CD4-positive, alpha-beta T cell (primary cell): ENCODE results near the gene C3orf52. TPM values are rescaled to one million over a fixed set of nuclear protein-coding genes. Genes with fewer than 3 reads are reported as not detected.

ENCODE experiments used
- ATAC-seq: fragments of 200-7000 bp; cut with Tn5 transposase; one replicate; pipeline ENCODE4 v1.10.0; 2022; ENCODE audit warnings: mild to moderate bottlenecking; ENCODE audit not compliant: poor library complexity
- CTCF ChIA-PET: fragments of 350-600 bp; sonication (Branson Sonifier 250); formaldehyde crosslinking; loops from one replicate; lab custom pipeline; 2021; ENCODE audit warnings: antibody characterized with exemption, inconsistent platforms; lab: Charles Lee
- POLR2A ChIA-PET: fragments of 350-600 bp; sonication (Branson Sonifier 250); formaldehyde crosslinking; loops from one replicate; lab custom pipeline; 2021; ENCODE audit warnings: antibody characterized with exemption, inconsistent platforms; lab: Charles Lee
- DNase-seq, 14 experiments: peaks; one replicate each; pipeline ENCODE4 v3.0.0-alpha.2; 2013 to 2020; ENCODE audit warnings: mixed read lengths in 2 of 14
- H3K27ac ChIP-seq, 2 donors: one replicate each; pipeline versions ENCODE4 v1.5.1 to v1.7.0; 2013; ENCODE audit warnings: low read length in 2 of 2, low read depth in 1 of 2, mild to moderate bottlenecking in 1 of 2
- H3K27me3 ChIP-seq, 2 experiments: 1 replicate in 1 of 2; 2 replicates in 1 of 2; pipeline versions ENCODE4 v1.6.1 to v1.7.0; 2013; ENCODE audit warnings: low read length in 2 of 2, control low read depth in 1 of 2, mild to moderate bottlenecking in 1 of 2, moderate library complexity in 1 of 2; ENCODE audit not compliant: insufficient read depth in 2 of 2, control insufficient read depth in 1 of 2
- H3K36me3 ChIP-seq: one replicate; pipeline ENCODE4 v1.6.1; 2013; ENCODE audit warnings: low read length, control low read depth; ENCODE audit not compliant: insufficient read depth
- H3K4me1 ChIP-seq: one replicate; pipeline ENCODE4 v1.6.1; 2013; ENCODE audit warnings: low read length, control low read depth; ENCODE audit not compliant: insufficient read depth
- H3K4me3 ChIP-seq: one replicate; pipeline ENCODE4 v1.5.1; 2013; ENCODE audit warnings: mild to moderate bottlenecking, low read length, moderate library complexity
- H3K9me3 ChIP-seq, 2 experiments: 1 replicate in 1 of 2; 2 replicates in 1 of 2; pipeline versions ENCODE4 v1.6.1 to v1.7.0; 2013; ENCODE audit warnings: low read length in 2 of 2, mild to moderate bottlenecking in 2 of 2, control low read depth in 1 of 2, moderate library complexity in 1 of 2; ENCODE audit not compliant: control insufficient read depth in 1 of 2, insufficient read depth in 1 of 2
- H3K27ac Mint-ChIP-seq: one replicate; pipeline ENCODE4 v1.8.0; 2020; ENCODE audit warnings: mixed read lengths
- H3K27me3 Mint-ChIP-seq: one replicate; pipeline ENCODE4 v1.8.0; 2021; ENCODE audit warnings: mixed read lengths
- H3K36me3 Mint-ChIP-seq: one replicate; pipeline ENCODE4 v1.8.0; 2021; ENCODE audit warnings: low read depth, mixed read lengths
- H3K4me1 Mint-ChIP-seq: one replicate; pipeline ENCODE4 v1.8.0; 2021; ENCODE audit warnings: low read depth, mixed read lengths
- H3K4me3 Mint-ChIP-seq: one replicate; pipeline ENCODE4 v1.8.0; 2020; ENCODE audit warnings: mild to moderate bottlenecking, mixed read lengths
- H3K9me3 Mint-ChIP-seq: one replicate; pipeline ENCODE4 v1.8.0; 2020; ENCODE audit warnings: mixed read lengths
- intact Hi-C, 2 experiments: fragments of 100-400 bp; cut with DNase I in 1 of 2; cut with micrococcal nuclease in 1 of 2; formaldehyde crosslinking; loops; one replicate each; pipeline versions ENCODE4 v1.15.1 to v1.9.0; 2023 to 2025; cut with DNase I, micrococcal nuclease
- total RNA-seq, 174 experiments: library from RNA in 2 of 174; stranded (reverse) in 2 of 174; gene quantifications; one replicate each; pipeline ENCODE4 v1.2.3 and lab custom pipeline; 2021 to 2026
- TF ChIP-seq, protein P1 (sequence below): fragments of 200-600 bp; IDR thresholded peaks from one replicate; pipeline ENCODE4 v1.8.0; 2022; ENCODE audit warnings: antibody characterized with exemption, mild to moderate bottlenecking

C3orf52 gene
- total RNA-seq, 2 experiments from 2014 or later, result 1.6 to 2.7 TPM

DNA sequence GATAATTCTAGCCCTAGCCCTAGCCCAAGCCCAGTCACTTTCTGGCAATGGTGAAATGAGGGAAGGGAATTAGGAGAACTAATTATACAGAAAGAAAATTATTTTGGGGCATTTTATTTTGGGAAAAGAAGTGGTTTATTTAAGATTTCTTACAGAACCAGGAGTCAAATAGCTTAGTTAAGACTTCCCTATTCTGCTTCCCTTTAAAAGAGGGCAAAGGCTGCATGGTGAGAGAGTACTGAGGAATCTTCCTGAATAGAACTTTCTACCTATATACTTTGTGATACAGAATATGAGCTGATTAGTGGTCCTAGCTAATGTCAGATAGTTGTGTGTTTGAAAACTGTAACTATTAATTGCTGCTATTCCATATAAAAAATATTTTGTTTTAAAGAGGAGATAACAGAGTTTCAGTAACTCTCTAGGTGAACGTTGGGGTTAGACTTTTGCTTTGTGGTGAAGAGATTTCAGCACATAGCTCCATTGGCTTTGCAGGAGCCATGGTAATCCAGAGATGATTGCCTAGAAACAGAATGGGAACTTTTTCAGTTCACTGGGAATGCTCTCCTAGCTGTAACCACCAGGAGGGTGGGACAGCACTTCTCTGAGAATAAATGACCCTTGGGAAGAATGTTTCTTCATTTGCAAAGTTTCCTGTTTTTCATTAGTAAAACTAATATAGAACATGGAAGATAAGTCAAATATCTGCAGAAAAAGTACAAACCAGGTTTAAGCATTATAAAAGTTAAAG is 52.2 kb downstream of the C3orf52 start:
- Mint-ChIP-seq H3K4me1 (peaks cover 49% of the 10 kb centered on the region), H3K36me3 (no peaks in the 10 kb centered on the region), H3K9me3 (no peaks in the 10 kb centered on the region), H3K4me3 (no peak overlapping the region), H3K27ac (no peak overlapping the region), H3K27me3 (no peaks in the 10 kb centered on the region)
- intact Hi-C loops, result loop anchor here in 1 of 2 experiments (10.0 kb wide), 1 partner anchor 166 kb away; no protein-coding TSS in a partner anchor
- no peak overlapping the region for H3K27ac ChIP-seq
- no peaks in the 10 kb centered on the region for H3K27me3 ChIP-seq
- peaks cover 25% of the 10 kb centered on the region for H3K4me1 ChIP-seq
- ChIA-PET CTCF (interaction anchor here (1.6 to 2.0 kb wide), 2 partner anchors 27 to 381 kb away, joined by 6 to 9 read pairs; no protein-coding TSS in a partner anchor), POLR2A (interaction anchor here (1.3 to 1.4 kb wide), 3 partner anchors 9 to 155 kb away, joined by 3 to 4 read pairs (median 4); partner anchors contain the start of gene SLC9C1)
- H3K9me3 ChIP-seq, result no peaks in the 10 kb centered on the region
- no peak for ATAC-seq
- H3K4me3 ChIP-seq, result no peak overlapping the region
- H3K36me3 ChIP-seq, result no peaks in the 10 kb centered on the region
- DNase-seq, result no peak
- TF ChIP-seq, protein P1, sequence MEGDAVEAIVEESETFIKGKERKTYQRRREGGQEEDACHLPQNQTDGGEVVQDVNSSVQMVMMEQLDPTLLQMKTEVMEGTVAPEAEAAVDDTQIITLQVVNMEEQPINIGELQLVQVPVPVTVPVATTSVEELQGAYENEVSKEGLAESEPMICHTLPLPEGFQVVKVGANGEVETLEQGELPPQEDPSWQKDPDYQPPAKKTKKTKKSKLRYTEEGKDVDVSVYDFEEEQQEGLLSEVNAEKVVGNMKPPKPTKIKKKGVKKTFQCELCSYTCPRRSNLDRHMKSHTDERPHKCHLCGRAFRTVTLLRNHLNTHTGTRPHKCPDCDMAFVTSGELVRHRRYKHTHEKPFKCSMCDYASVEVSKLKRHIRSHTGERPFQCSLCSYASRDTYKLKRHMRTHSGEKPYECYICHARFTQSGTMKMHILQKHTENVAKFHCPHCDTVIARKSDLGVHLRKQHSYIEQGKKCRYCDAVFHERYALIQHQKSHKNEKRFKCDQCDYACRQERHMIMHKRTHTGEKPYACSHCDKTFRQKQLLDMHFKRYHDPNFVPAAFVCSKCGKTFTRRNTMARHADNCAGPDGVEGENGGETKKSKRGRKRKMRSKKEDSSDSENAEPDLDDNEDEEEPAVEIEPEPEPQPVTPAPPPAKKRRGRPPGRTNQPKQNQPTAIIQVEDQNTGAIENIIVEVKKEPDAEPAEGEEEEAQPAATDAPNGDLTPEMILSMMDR, result no peak

DNA sequence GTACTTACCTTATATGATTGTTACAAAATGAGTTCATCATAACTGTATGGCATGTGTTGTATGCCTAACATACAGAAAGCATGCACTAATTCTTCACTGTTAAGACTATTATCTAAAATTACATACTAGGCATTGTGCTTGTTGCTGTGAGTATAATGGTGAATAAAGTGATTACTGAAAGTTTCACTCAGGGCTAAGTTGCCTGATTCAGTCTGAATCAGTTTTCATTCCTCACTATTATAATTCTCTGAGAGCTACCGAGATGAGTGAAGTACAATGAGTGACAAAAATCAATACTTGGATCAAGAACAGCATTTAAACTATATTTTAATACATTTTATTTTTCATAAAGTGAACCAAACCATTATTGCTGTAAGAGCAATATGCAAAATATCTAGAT is 54.4 kb downstream of the C3orf52 start:
- DNase-seq (no peak), ATAC-seq (no peak)
- Histone ChIP-seq H3K4me1 (peaks cover 5% of the 10 kb centered on the region), H3K27ac (no peak overlapping the region), H3K27me3 (no peaks in the 10 kb centered on the region), H3K9me3 (peaks cover 0 to 5% of the 10 kb centered on the region in 2 experiments), H3K4me3 (no peak overlapping the region), H3K36me3 (no peaks in the 10 kb centered on the region)
- H3K9me3 Mint-ChIP-seq, result peaks cover 3% of the 10 kb centered on the region
- H3K27me3 Mint-ChIP-seq, result no peaks in the 10 kb centered on the region
- ChIA-PET CTCF (no interaction called here), POLR2A (no interaction called here)
- intact Hi-C loops, result no loop called here
- TF ChIP-seq, protein P1, result no peak
- no peak overlapping the region for H3K27ac Mint-ChIP-seq
- no peaks in the 10 kb centered on the region for H3K36me3 Mint-ChIP-seq
- H3K4me1 Mint-ChIP-seq, result peaks cover 33% of the 10 kb centered on the region
- H3K4me3 Mint-ChIP-seq, result no peak overlapping the region

DNA sequence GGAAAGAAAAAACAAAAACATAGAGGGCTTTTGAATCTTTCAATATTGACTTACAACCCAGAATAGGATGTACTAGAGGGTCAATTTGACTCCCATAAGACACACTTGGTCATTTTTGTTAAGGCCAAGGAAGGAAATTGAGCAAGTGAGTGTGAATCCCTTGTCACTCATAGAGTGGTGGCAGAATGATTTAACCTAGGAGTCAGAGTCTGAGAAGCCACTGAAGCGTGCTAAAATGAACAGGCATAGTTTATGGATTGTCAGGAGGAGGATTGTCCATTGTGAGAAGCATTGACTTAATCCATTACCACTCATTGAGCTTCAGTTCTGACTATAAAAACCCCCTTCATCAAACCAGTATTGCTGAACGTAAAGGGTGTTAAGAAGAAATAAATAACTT is 55.1 kb downstream of the C3orf52 start:
- H3K27me3 Mint-ChIP-seq, result no peaks in the 10 kb centered on the region
- H3K27me3 ChIP-seq, result no peaks in the 10 kb centered on the region
- H3K36me3 Mint-ChIP-seq, result no peaks in the 10 kb centered on the region
- ATAC-seq (no peak), DNase-seq (no peak)
- ChIA-PET CTCF (no interaction called here), POLR2A (no interaction called here)
- TF ChIP-seq, protein P1, result no peak
- H3K4me3 Mint-ChIP-seq, result no peak overlapping the region
- H3K9me3 Mint-ChIP-seq, result peaks cover 3% of the 10 kb centered on the region
- H3K9me3 ChIP-seq, result peaks cover 0 to 5% of the 10 kb centered on the region in 2 experiments
- intact Hi-C loops, result no loop called here
- peaks cover 26% of the 10 kb centered on the region for H3K4me1 Mint-ChIP-seq
- H3K4me1 ChIP-seq, result peaks cover 5% of the 10 kb centered on the region
- H3K36me3 ChIP-seq, result no peaks in the 10 kb centered on the region
- no peak overlapping the region for H3K27ac ChIP-seq
- H3K4me3 ChIP-seq, result no peak overlapping the region
- H3K27ac Mint-ChIP-seq, result no peak overlapping the region
